ENCODE measurements around the gene DACT3.

DACT3 gene

DNA sequence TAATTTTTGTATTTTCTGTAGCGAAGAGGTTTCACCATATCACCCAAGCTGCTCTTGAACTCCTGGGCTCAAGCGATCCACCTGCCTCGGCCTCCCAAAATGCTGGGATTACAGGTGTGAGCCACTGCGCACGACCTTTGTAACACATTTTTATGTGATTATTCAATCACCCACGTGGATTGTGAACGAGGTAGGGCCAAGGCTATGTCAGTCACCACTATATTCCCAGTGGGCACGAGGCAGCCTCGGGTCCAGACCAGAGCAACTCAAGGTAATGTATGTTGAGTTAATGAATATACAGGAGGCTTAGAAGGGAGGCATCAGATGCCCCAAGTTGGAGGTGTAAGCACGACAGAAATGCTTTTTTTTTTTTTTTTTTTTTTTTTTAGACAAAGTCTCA is 45.0 kb downstream of the DACT3 start:
- no peak for DNase-seq (ENCODE audit: low read depth)
- in situ Hi-C loops (cut with HindIII; ENCODE audit: low sequenced_read_pairs), result no loop called here
- TF ChIP-seq, protein P1, sequence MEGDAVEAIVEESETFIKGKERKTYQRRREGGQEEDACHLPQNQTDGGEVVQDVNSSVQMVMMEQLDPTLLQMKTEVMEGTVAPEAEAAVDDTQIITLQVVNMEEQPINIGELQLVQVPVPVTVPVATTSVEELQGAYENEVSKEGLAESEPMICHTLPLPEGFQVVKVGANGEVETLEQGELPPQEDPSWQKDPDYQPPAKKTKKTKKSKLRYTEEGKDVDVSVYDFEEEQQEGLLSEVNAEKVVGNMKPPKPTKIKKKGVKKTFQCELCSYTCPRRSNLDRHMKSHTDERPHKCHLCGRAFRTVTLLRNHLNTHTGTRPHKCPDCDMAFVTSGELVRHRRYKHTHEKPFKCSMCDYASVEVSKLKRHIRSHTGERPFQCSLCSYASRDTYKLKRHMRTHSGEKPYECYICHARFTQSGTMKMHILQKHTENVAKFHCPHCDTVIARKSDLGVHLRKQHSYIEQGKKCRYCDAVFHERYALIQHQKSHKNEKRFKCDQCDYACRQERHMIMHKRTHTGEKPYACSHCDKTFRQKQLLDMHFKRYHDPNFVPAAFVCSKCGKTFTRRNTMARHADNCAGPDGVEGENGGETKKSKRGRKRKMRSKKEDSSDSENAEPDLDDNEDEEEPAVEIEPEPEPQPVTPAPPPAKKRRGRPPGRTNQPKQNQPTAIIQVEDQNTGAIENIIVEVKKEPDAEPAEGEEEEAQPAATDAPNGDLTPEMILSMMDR (IDR thresholded peaks at IDR 0.05; ENCODE audit: low read depth, low read length, missing control alignments), result no peak
- H3K4me3 ChIP-seq (ENCODE audit: low read depth, low read length), result no peak overlapping the region

DNA sequence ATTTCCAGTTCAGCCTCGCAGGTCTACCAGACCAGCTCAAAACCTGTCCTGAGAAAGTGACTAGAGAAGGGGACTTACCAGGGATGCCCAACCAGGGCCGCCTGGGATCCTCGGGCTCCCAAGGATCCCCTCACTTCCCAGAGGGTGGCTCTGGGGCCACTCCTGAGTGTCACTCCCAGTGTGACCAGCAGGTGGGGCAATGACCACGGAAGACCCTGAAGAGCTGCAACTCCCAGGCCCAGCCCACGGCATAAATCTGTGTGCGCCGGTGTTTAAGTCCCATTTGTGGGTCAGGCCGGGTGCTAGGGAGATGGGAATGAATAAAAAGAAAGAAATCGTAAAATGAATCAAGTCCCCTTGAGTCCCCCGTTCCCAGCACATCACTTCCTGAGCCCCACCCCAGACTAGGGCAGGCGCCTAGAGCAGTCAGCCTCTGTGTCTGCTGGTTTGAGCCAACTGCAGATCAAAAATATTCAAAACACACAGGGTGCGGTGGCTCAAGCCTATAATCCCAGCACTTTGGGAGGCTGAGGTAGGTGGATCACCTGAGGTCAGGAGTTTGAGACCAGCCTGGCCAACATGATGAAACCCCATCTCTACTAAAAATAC is 46.8 kb downstream of the DACT3 start:
- TF ChIP-seq, protein P1 (IDR thresholded peaks at IDR 0.05; ENCODE audit: low read depth, low read length, missing control alignments), result peak; percentile 88
- in situ Hi-C loops (cut with HindIII; ENCODE audit: low sequenced_read_pairs), result no loop called here
- DNase-seq (ENCODE audit: low read depth), result peak; percentile 47
- no peak overlapping the region for H3K4me3 ChIP-seq (ENCODE audit: low read depth, low read length)

DNA sequence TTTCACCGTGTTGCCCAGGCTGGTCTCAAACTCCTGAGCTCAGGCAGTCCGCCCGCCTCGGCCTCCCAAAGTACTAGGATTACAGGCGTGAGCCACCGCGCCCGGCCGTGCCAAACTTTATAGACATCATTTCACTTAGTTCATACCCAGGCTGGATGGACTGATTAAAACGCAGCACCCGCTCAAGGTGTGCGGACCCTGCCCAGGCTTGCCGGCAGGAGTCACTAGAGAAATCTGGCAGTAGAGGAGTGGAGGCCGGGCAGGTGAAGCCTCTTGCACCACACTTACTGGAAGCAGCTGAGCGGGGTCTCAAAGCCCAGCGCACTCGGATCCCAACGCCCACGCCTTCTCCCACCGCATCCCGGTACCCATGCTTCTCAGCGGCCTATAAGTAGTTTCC is 47.5 kb downstream of the DACT3 start:
- in situ Hi-C loops (cut with HindIII; ENCODE audit: low sequenced_read_pairs), result no loop called here
- H3K4me3 ChIP-seq (ENCODE audit: low read depth, low read length), result no peak overlapping the region
- TF ChIP-seq, protein P1 (IDR thresholded peaks at IDR 0.05; ENCODE audit: low read depth, low read length, missing control alignments), result no peak
- no peak for DNase-seq (ENCODE audit: low read depth)

DNA sequence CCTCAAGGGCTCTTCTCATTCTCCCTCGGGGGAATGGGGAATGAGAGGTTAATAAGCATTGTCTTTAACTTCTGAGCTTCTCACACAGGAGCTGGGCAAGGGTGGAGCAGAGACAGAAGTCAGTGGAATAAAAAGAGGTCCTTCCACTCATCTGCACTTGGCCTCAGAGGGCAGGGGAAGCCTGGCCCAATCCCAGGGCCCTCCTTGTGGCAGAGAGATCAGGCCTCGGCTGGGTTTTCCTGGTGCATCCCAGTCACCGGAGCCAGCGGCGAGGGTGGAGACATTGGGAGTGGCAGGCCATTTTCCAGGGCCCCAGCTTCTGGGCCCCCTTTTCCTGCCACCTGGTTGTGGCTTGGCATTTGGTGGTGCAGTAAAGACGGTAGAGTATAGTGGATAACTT is 49.2 kb downstream of the DACT3 start:
- H3K4me3 ChIP-seq (ENCODE audit: low read depth, low read length), result no peak overlapping the region
- no peak for DNase-seq (ENCODE audit: low read depth)
- TF ChIP-seq, protein P1 (IDR thresholded peaks at IDR 0.05; ENCODE audit: low read depth, low read length, missing control alignments), result no peak
- in situ Hi-C loops (cut with HindIII; ENCODE audit: low sequenced_read_pairs), result no loop called here

DNA sequence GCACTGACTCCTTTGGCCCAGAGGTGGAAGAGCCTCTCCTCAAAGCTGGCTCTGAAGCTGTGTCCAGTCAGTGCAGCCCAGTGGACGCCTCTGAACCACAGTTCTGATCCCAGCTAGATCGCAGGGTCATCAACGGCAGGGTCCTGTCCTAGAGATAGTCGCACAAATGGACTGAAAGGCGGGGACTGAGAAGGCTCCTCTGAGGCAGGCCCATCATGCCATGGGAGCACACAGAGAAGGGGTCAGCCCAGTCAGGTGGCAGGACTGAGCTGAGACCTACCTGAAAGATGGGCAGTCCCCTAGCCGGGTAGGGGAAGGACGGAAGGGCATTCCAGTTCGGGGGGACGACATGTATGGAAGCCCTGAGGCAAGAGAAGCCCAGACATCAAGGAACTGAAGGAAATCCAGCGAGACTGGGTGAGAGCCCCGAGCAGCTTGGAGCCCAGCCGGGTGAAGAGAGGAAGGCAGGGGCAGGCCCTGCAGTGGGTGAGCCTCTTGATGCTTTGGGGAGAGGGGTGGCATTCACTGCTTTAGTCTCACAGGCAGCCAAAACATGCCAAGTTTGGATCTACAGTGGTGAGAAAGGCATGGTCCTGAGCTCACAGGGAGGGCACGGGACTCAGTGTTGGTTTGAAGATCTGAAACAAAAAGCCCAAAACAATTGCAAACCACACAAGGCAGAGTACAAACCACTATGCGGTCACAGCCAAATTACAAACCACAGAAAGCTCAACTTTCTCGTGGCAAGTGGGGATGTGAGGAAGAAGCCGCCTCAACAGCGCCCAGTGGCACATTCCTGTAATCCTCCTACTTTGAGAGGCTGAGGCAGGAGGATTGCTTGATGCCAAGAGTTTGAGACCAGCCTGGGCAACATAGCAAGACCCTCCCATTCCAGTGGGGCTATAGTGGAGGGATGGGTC is 49.9 kb downstream of the DACT3 start:
- TF ChIP-seq, protein P1 (IDR thresholded peaks at IDR 0.05; ENCODE audit: low read depth, low read length, missing control alignments), result no peak
- peak; percentile 82 for DNase-seq (ENCODE audit: low read depth)
- in situ Hi-C loops (cut with HindIII; ENCODE audit: low sequenced_read_pairs), result no loop called here
- no peak overlapping the region for H3K4me3 ChIP-seq (ENCODE audit: low read depth, low read length)

DNA sequence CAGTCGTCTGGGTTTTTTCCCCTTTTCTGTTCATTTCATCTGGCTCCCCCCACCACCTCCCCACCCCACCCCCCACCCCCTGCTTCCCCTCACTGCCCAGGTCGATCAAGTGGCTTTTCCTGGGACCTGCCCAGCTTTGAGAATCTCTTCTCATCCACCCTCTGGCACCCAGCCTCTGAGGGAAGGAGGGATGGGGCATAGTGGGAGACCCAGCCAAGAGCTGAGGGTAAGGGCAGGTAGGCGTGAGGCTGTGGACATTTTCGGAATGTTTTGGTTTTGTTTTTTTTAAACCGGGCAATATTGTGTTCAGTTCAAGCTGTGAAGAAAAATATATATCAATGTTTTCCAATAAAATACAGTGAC is 50.6 kb downstream of the DACT3 start:
- in situ Hi-C loops (cut with HindIII; ENCODE audit: low sequenced_read_pairs), result no loop called here

More for the DNA sequence above, 50.6 kb downstream of the DACT3 start:
- TF ChIP-seq, protein P1 (IDR thresholded peaks at IDR 0.05; ENCODE audit: low read depth, low read length, missing control alignments), result no peak
- DNase-seq (ENCODE audit: low read depth), result no peak
- no peak overlapping the region for H3K4me3 ChIP-seq (ENCODE audit: low read depth, low read length)
